Uterus (tissue), 2 donors: ENCODE data around the gene PTGER1.

Experiments used
- POLR2A ChIP-seq, 2 donors: fragments of 450-650 bp; IDR thresholded peaks; one replicate each; pipeline ENCODE4 v1.6.1; 2016; ENCODE audit warnings: antibody characterized with exemption in 2 of 2, mild to moderate bottlenecking in 1 of 2, moderate library complexity in 1 of 2
- TF ChIP-seq, protein P1 (sequence below), 4 experiments: fragments of 200-600 bp in 2 of 4; fragments of 450-650 bp in 2 of 4; sonication (generic) in 2 of 4; IDR thresholded peaks; one replicate each; pipeline ENCODE4 v1.5.1; 2016 to 2019; ENCODE audit warnings: antibody characterized with exemption in 4 of 4, mild to moderate bottlenecking in 2 of 4, moderate library complexity in 1 of 4

DNA sequence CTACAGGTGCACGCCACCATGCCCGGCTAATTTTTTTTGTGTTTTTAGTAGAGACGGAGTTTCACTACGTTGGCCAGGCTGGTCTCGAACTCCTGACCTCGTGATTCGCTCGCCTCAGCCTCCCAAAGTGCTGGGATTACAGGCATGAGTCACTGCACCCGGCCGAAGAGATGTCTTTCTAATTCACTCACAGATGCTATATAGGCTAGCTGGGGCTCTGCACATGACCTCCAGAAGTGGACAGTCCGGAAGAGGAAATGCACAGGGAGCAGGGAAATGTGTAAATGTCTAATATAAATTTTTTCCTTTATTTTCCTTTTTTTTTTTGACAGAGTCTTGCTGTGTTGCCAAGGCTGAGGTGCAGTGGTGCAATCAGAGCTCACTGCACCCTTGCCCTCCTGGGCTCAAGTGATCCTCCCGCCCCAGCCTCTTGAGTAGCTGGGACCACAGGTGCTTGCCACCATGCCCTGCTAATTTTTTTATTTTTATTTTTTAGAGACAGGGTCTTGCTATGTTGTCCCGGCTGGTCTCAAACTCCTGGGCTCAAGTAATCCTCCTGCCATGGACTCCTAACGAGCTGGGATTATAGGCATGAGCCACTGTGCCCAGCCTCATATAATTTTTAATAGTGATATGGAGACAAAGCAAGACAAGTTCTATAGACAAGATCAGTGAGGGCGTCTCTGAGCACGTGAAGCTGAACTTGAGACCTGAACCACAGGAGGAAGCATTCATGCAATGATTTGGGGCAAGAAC is 12.4 kb upstream of the PTGER1 start:
- TF ChIP-seq, protein P1, sequence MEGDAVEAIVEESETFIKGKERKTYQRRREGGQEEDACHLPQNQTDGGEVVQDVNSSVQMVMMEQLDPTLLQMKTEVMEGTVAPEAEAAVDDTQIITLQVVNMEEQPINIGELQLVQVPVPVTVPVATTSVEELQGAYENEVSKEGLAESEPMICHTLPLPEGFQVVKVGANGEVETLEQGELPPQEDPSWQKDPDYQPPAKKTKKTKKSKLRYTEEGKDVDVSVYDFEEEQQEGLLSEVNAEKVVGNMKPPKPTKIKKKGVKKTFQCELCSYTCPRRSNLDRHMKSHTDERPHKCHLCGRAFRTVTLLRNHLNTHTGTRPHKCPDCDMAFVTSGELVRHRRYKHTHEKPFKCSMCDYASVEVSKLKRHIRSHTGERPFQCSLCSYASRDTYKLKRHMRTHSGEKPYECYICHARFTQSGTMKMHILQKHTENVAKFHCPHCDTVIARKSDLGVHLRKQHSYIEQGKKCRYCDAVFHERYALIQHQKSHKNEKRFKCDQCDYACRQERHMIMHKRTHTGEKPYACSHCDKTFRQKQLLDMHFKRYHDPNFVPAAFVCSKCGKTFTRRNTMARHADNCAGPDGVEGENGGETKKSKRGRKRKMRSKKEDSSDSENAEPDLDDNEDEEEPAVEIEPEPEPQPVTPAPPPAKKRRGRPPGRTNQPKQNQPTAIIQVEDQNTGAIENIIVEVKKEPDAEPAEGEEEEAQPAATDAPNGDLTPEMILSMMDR (IDR thresholded peaks at IDR 0.05) = no peak
- TF ChIP-seq POLR2A (IDR thresholded peaks at IDR 0.05) = no peak
